ENCODE data around the gene RFTN1.
"Not testable (repeated sequence)": the region's sequence is repeated elsewhere in the genome, so short reads cannot be mapped to it uniquely, and the experiment has no call there.

The RFTN1 gene

DNA sequence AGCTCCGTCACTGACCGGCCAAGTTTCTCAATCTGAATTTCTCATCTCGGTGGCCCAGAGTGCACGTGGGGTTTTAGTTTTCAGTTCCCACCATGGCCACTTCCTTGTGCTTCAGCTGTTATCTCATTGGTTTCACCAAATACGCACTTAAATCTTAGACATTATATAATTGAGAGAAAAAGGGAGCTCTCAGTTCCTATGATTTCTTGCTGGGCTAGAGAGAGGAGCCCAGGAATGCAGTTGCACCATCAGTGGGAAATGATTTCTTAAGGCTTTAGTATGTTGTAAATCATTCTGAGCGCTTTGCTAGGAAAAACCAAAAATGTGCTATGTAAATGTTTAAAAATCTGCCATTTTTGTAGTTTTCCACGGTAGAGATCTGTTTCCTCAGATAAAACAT lies 195.3 kb downstream of the RFTN1 start:
- no peak for DNase-seq

DNA sequence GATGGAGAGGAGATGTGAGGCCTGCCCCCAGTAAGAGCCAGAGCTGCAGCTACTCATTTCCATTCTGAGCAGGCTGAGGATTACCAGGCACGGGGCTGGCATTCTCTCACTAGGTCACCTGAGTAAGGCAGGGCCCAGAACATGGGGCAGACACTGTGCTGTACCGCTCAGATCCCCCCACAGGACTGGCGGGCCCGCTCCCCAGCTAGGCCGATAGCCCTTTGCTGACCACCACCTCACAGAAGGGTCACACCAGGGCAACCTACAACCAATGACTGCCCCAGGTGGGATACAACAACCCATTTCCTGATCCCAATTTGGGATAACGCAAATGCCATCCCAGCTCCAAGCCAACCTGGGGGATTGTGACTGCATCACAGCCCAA lies 195.9 kb downstream of the RFTN1 start:
- DNase-seq, result no peak

DNA sequence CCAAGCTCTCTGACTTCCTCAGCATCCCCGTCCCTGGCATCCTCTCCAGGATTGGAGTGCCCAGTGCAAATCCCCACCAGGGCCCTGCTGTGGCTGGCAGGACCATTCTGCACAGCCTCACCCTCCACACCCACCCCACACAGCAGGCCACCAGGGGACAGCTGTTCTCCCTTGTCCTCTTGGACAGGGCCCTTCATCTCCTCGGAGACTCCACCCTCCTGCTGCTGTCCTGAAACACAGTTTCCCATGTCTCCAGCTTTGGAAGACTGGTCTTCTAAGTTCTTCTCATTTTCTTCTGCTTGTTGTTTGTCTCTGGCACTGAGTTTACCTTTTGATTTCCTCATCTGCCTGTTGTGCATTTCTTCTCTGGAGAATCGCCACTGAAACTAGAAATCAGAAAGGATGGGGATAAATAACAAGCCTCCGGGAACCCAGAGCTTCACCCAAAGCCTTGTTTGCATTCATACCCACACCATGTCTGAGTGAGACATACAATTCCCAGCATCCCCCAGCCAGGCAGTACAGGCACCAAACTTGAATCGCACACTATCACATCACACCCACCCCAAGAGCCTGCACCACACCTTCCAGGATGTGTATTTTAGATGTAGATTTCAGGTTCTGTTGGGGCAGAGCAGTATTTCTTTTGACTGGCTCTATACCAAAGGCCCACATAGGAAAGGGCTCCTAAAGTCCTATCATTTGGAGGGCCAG lies 196.5 kb downstream of the RFTN1 start:
- no peak for DNase-seq

DNA sequence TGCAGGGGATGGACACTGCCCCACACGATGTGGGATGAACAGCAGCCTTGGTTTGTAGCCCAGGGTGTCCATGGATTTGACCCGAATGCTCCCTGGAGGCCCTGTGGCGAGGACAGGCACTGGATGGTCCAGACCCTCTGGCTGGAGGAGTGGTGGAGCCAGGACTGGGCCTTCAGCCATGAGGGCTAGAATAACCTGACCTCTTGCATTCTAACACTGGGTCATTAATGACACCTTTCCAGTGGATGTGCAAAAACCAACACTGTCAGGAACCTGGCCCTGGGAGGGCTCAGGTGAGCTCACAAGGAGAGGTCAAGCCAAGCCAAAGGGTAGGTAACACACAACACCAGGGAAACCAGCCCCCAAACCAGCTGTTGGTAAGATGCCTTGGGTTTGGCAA lies 197.1 kb downstream of the RFTN1 start:
- DNase-seq, result no peak

DNA sequence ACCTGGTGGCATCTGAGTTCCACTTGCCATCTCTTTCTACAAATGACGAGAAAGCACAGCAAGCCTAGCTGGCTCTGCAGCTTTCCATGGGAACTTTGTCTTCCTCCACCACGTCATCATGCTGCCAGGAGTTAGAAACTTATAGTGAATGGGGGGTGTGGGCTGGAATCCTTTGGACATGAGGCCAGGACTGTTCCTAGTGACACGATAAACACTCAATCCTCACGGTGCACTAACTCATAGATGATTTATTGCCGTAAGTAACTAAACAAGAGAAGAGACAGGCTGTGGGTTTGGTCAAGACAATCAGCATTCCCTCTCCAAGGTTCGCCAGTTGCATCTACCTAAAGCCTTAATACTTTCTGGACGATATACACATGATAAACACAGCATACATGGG lies 197.9 kb downstream of the RFTN1 start:
- no peak for DNase-seq

DNA sequence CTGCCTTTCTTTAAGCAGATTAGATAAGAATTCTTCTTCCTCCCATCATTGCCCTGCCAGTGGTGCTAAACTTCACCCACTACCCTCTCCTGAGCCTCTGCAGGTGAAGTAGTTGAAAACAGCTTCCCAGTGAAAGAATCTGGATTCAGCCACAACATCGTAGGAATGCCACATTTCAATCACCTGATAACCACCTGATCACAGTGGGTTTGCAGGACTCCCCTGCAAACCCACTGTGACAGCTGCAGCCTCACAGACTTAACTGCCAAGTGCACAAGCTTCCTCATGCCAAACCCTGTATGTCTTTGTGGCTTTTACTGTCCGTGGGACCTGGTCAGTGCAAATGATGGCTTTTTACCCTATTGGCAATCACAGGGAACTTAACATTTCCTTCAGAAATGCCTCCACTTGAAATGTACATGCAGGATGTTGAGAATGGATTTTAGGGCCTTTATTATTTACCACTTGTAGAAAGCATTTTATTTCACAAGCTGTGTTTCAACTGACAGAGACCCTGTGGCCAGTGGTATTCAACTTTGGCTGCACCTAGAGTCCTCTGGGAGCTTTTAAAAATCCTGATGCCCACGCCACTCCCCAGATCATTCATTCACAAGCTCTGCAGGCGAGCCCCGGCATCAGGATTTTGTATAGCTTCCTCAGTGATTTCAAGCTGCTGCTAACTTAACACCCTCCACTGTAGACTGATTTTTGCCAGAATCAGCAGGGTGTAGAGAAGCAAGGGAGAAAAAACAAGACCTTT lies 199.4 kb downstream of the RFTN1 start:
- no peak for DNase-seq

DNA sequence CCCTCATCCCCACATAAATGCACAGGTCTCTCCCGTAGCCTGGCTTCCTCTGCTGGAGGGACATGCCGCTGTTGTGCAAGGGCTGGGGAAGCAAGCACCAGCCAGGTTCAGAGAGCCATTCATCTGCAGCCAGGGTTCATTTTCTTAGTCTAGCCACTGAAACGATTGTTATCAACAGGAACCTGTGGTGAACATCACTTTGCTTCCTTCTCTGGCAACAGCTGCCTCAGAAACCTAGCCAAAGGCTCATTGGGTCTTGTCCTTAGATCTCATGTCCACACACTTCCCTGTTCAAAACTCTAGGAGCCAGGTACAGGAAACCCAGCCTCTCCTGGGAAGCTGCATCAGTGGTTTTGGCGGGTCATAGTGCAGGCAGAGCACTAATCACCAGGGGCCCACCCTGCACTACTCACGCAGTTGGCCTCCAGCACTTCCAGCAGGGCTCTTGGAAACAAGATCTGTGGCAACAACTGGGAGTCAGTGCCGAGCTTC lies 201.5 kb downstream of the RFTN1 start:
- DNase-seq, result peak; percentile 62

DNA sequence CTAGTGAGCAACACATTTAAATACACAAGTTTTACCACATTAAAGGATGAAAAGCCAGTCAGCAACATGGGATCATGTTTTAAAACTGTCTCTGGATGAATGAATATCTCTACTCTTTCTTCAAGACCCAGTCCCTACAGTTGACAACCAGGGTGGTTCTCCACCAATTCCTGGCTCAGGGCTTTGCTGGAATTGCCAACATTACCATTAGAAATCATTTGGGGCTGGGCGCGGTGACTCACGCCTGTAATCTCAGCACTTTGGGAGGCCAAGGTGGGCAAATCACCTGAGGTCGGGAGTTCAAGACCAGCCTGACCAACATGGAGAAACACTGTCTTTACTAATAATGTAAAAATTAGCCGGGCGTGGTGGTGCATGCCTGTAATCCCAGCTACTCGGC lies 203.0 kb downstream of the RFTN1 start:
- not testable (repeated sequence) for DNase-seq

DNA sequence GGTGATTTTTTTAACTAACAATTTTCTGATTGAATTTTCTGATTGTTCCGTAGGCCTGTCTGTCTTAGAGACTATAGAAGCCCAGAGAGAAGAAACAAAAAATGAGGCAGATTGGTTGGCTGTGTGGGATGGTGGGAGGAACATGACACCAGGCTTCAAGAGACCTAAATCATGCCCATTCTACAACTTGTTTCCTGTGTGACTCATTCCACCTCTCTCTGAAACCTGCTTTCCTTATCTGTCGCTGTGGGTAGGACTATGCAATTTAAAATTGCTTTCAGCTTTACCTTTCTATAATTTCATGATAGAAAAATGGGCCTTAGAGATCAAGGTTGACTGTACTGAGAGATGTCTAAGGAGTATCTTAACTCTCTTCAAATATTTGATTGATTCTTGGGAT lies 203.9 kb downstream of the RFTN1 start:
- DNase-seq, result peak; percentile 49

DNA sequence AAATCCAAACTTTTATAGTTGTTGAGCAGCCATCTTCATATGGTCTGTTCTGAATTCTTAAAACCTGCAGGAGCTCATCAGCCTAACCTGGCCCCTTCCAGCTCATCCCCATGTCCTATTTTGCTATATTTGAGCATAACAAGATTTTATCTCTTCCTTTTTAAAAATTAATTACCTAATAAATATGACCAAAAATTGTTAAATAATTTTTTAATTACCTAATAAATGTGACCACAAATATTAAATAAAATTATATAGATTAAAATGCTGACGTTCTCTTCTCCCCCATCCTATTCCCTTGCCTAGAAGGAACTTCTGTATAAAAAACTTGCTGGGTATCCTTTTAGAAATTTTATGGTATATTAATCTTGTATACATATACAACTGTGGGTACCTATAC lies 204.8 kb downstream of the RFTN1 start:
- no peak for DNase-seq

DNA sequence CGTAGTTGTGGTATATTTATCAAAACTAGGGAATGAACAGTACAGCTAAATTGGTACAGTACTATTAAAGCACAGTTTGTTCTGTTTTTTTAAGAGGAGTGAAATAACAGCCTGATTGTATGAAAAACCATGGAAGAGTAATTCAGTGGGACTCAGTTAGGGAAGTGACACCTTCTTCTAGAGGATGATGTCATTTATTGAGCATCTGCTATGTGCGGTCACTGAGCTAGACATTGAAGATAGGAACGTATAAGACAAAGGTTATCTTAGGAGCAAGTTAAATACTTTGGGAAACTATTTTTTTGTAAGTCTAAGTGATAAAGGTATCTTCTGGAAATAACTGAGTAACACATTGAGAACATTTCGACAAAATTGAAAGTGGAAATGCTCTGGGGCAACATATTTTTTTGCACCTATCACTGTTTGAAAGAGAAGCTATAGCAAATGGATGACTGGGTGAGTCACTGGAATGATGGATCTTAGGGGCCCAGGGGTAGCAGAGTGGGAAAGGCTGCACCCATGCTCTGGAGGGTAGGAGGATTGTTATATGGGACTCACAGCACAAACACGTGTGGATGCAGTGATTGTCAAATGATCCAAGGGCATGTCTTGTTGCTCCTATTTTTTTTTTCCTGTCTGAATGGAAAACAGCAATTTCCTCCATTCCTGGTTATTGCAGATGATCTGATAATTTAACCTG lies 205.5 kb downstream of the RFTN1 start:
- no peak for DNase-seq

DNA sequence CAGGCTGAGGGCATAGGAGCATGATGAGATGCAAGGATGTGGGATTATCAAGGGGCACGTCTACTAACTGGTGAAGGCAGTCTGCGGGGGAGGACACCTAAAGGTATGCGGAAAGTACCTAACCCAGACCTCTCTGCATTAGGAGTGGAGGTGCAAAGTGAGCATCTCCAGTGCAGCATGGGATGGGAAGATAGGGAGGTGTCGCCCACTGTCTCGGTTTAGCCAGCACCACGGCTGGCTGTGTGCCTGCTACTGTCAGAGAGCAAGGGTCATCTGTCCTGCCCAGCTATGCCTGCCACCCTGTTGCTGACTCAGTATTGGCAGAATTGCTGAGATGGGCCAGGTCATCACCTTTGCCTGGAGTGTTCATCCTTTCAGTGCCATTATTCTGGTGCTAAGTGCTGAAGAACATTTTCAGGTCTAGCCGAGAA lies 208.4 kb downstream of the RFTN1 start:
- no peak for DNase-seq

DNA sequence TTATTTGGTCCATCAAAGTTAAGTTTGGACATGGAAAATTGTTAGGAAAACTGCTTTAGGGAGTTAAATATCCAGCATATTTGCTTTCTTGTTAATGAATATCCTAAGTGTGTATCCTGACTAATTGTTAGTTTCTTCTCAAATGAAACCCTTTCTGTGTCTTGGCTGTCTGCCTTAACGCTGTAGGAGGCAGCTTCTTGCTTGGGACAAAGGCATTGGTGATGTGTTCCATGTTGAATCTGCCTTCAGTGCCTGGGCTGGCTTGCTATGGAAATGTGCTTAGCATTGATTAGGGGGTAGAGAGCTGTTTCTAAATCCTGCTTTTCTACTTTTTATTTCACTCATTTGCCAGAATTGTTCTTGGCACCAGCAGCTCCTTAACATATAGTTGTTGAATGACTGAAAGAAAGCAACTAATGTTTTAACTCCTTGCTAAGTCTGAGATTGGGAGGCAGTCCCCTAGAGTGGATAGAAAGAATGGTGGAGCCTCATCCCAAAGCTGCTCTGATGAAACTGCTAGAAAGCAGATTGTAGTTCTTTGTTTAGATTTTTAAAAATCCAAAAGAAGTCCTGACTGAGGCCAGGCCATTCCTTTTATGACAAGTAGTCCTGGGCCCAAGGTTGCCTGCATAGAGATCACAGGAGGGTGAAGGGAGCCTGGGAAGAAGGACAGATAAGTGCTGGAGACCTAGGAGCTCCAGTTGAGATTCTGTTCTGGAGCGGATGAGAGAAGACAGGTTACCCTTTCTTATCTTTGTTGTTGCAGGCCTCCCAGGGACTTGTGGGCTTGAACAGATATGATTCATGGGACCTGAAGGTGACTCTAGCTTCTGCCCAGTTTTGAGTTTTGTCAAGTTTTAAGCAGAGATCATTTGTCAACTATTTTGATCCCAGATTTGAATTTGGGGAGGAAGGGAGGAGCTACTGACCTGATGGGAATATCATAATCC lies 209.2 kb downstream of the RFTN1 start:
- DNase-seq, result no peak

DNA sequence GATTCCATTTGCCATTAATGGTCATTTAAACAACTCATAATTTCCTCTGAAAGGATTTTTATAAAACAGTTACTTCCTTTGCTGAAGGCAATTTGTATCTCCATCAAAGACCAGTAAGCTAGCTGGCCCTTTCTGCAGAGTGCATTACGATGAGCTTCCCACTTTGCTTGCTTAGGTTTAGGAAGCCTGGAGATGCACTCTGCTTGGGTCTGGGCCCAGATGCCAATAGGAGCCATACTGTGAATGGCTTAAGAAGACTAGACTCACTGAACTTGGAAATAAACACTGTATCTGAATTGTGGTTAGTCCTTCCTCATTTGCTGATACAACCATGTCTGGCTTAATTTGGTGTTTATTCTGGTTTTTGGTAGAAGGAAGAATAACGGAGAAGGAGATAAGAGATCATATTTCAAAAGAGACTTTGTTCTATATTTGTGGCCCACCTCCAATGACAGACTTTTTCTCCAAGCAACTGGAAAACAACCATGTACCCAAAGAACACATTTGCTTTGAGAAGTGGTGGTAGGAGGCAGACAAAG lies 210.4 kb downstream of the RFTN1 start:
- DNase-seq, result no peak

DNA sequence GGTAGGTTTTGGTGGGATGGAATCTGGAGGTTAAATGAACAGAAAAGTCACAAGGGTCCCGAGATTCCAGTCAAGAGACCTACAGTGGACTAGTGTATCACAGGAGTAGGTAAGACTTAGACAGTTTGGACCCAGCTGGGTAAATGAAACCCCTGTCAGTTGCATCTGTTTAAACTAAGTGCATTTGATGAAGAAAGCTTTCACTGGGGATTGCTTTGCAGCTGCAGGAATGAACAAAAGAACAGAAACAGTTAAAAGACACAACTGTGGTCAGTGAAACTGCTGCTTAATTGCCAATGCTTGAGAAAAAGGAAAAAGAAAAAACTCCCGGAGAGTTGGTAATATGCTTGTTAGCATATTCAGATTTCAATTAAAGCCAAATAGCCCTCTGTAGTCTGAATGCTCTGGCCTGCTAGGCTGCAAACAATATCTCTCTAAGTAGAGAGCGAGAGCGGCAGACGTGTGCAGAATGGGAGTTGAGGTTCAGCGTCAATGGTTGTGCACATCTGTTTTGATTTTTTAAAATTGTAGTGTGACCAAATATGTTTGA lies 211.3 kb downstream of the RFTN1 start:
- DNase-seq, result no peak

DNA sequence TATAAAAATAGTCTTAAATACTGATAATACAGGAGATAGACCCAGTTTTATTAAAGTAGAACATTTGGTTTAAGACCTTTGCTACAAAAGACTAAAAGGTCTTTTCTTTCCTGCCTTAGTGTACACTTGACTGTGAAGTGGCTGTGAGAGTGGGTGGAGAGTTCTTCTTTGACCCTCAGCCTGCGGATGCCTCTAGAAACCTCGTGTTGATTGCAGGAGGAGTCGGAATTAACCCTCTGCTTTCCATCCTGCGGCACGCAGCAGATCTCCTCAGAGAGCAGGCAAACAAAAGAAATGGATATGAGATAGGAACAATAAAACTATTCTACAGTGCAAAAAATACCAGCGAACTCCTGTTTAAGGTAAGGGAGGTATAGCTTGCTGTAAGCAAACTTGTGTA lies 212.0 kb downstream of the RFTN1 start:
- DNase-seq, result no peak

DNA sequence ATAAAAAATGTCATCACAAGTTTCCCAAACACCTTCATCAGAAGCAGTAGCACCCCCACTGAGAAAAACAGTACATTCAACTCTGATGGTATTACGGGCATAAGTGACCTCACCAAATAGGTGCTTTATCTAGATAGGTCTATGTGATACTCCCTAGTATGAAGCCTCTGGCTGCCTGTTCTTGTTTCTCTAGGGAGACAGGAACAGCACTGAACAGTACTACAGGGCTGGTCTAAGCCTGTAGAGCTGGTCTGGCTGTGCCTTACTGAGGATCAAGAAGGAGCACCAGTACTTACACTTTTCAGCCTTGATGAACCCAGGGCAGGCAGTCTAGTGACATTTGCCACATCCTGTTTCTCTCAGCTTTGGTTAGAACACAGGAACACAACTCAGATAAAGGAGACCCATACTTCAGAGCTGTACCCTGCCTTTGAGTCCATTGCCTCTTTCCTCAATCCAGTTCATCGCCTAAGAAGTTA lies 212.6 kb downstream of the RFTN1 start:
- DNase-seq, result peak; percentile 53

DNA sequence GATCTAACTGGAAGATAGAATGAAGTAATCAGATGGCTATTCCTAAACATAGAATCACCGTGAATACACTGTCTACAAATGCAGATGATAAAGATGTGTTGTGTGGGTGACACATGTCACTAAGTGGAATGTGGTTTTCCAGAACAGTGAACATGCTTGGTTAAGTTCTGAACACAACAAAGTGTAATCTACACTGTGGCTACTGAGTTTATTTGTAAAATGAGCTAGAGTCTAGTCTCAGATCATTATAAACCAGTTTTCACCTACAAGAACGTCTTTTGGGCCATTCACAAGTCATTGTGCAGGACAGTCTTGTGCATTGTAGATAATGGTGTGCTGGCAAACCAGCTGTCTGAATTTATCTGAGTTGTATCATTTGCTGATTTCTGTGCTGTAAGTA lies 213.2 kb downstream of the RFTN1 start:
- DNase-seq, result no peak

DNA sequence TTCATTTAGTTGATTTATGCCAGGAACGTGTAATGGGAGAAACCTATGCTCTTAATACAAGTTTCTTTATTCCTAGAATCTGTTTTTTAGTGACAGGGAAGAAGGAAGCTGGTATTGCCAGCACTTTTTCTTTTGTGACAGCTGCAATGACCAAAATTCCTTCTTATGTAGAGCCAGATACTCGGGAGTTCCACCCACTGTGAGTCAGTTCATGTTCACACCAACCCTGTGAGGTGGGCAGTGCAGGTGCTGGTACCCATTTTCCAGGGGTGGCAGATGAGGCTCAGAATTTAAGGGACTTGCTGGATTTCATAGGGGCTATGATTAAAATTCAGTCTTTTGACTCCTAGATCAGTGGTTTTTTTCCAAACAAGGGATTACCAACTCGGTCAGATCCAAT lies 213.8 kb downstream of the RFTN1 start:
- DNase-seq, result no peak

DNA sequence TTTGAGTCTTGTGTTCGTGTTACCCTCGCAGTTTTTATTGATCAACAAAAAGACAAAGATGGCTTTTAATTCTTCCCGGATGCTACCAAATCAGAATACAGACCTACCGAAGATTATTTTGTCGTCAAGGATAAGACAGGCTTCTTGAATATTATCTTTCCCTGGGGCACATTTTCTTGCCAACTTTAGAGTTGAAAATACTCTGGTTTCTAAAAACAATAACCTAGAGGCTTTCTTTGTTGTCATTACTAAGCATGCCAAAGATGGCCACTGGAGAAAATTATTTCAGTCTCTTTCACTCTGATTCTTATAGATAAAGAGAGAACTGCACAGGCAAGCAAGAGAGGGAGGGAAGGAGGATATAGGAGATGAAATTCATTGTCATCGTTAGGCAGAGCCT lies 214.6 kb downstream of the RFTN1 start:
- DNase-seq, result no peak

DNA sequence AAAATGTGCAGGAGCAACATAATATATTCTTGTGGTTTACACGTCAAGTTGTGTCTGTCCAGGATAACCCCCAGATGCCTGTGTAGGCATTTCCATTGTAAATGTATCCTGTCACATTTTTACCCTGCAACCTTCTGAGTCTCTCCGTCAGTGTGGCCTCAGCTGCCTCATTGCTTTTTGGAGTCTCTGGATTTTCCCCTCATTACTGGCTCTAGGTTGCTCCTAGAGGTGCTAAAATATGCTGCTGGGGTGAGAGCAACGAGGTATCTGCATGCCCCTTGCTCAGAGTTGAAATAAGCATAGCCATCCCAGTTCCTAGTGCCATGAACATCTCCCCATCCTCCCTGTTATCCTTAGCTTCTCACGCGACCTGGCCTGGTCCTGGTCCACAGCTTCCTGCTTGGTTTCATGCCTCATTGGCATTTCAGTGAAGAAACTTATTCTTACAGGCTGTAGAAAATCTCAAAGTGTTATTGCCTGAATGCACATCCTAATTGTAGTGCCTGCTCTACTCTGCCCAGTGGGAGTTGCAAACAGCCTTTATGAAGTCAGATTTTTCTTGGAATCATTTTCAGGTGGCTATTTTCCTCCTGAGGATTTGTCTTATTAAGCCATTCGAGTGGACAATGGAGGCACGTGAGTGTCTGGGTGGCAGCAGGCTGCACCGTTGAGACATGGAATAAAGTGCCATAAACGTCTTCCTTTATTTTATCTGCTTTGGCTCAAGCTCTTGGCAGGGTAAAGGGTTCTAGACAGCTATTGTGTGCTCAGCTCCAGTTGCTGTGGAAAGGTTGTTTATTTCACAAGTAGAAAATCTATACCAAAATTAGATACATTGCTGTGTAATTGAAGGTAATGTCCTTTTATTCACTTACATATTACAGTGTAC lies 215.3 kb downstream of the RFTN1 start:
- no peak for DNase-seq
